Liver (tissue), 9 donors: ENCODE measurements around the gene SPAG9. TPM values are rescaled to one million over a fixed set of nuclear protein-coding genes. Genes with fewer than 3 reads are reported as not detected.

Source experiments
- DNase-seq: peaks from one replicate; pipeline ENCODE4 v3.0.0-alpha.2; 2017; ENCODE audit warnings: low spot score
- H3K27ac ChIP-seq, 2 donors: one replicate each; pipeline ENCODE4 v1.7.0; 2013; ENCODE audit warnings: inconsistent platforms in 2 of 2, low read length in 2 of 2, control low read depth in 1 of 2, low read depth in 1 of 2, mild to moderate bottlenecking in 1 of 2
- H3K27me3 ChIP-seq, 4 donors: one replicate each; pipeline versions ENCODE4 v1.6.1 to v1.7.0; 2013; ENCODE audit warnings: low read length in 3 of 4, inconsistent platforms in 1 of 4, mild to moderate bottlenecking in 1 of 4, moderate library complexity in 1 of 4; ENCODE audit not compliant: control insufficient read depth in 4 of 4, insufficient read depth in 4 of 4
- H3K36me3 ChIP-seq, 4 donors: one replicate each; pipeline versions ENCODE4 v1.6.1 to v1.7.0; 2013; ENCODE audit warnings: low read length in 3 of 4, mild to moderate bottlenecking in 3 of 4, low read depth in 1 of 4, moderate library complexity in 1 of 4; ENCODE audit not compliant: control insufficient read depth in 4 of 4, insufficient read depth in 3 of 4
- H3K4me1 ChIP-seq, 4 donors: one replicate each; pipeline versions ENCODE4 v1.6.1 to v1.7.0; 2013; ENCODE audit warnings: low read length in 3 of 4, mild to moderate bottlenecking in 3 of 4, moderate library complexity in 1 of 4; ENCODE audit not compliant: control insufficient read depth in 4 of 4, insufficient read depth in 4 of 4
- H3K4me3 ChIP-seq, 3 donors: one replicate each; pipeline versions ENCODE4 v1.6.1 to v1.7.0; 2013; ENCODE audit warnings: low read length in 3 of 3, control low read depth in 1 of 3, low read depth in 1 of 3, mild to moderate bottlenecking in 1 of 3
- H3K9ac ChIP-seq, 2 donors: one replicate each; pipeline ENCODE4 v1.7.0; 2013; ENCODE audit warnings: low read length in 2 of 2, mild to moderate bottlenecking in 2 of 2, moderate library complexity in 2 of 2, control low read depth in 1 of 2, low read depth in 1 of 2
- H3K9me3 ChIP-seq, 4 donors: one replicate each; pipeline versions ENCODE4 v1.6.1 to v1.7.0; 2013; ENCODE audit warnings: low read length in 3 of 4; ENCODE audit not compliant: control insufficient read depth in 4 of 4
- ATF3 ChIP-seq: IDR thresholded peaks from 2 replicates; pipeline ENCODE4 v1.6.1; 2016; ENCODE audit warnings: antibody characterized with exemption
- CTCF ChIP-seq: fragments of 150-350 bp; IDR thresholded peaks from 2 replicates; pipeline ENCODE4 v1.5.1; 2017; ENCODE audit warnings: improper control_type of control experiment, low read depth, low read length; ENCODE audit not compliant: missing input control
- EGR1 ChIP-seq, 2 donors: IDR thresholded peaks; 2 replicates each; pipeline ENCODE4 v1.6.1; 2016 to 2018; ENCODE audit warnings: antibody characterized with exemption in 2 of 2, low read depth in 2 of 2
- FOXA1 ChIP-seq: IDR thresholded peaks from 2 replicates; pipeline ENCODE4 v1.6.1; 2016; ENCODE audit warnings: antibody characterized with exemption
- FOXA2 ChIP-seq: IDR thresholded peaks from 2 replicates; pipeline ENCODE4 v1.6.1; 2016; ENCODE audit warnings: antibody characterized with exemption
- GABPA ChIP-seq, 2 donors: IDR thresholded peaks in 1 of 2; conservative IDR thresholded peaks in 1 of 2; 2 replicates each; pipeline ENCODE4 v1.6.1; 2016; ENCODE audit warnings: antibody characterized with exemption in 2 of 2, mild to moderate bottlenecking in 1 of 2, moderate library complexity in 1 of 2
- HNF4A ChIP-seq, 2 donors: conservative IDR thresholded peaks; 2 replicates each; pipeline ENCODE4 v1.6.1; 2016; ENCODE audit warnings: antibody characterized with exemption in 2 of 2, mild to moderate bottlenecking in 2 of 2
- HNF4G ChIP-seq: IDR thresholded peaks from 2 replicates; pipeline ENCODE4 v1.6.1; 2016; ENCODE audit warnings: antibody characterized with exemption
- JUND ChIP-seq, 2 donors: IDR thresholded peaks; 2 replicates each; pipeline ENCODE4 v1.6.1; 2016; ENCODE audit warnings: antibody characterized with exemption in 2 of 2
- NR2F2 ChIP-seq: IDR thresholded peaks from 2 replicates; pipeline ENCODE4 v1.6.1; 2016; ENCODE audit warnings: antibody characterized with exemption
- REST ChIP-seq: IDR thresholded peaks from 2 replicates; pipeline ENCODE4 v1.6.1; 2016; ENCODE audit warnings: antibody characterized with exemption, mild to moderate bottlenecking
- RXRA ChIP-seq, 2 donors: IDR thresholded peaks; 2 replicates each; pipeline ENCODE4 v1.6.1; 2017 to 2018; ENCODE audit warnings: antibody characterized with exemption in 2 of 2, mild to moderate bottlenecking in 1 of 2
- SP1 ChIP-seq: IDR thresholded peaks from 2 replicates; pipeline ENCODE4 v1.6.1; 2018; ENCODE audit warnings: antibody characterized with exemption, mild to moderate bottlenecking
- TAF1 ChIP-seq: conservative IDR thresholded peaks from 2 replicates; pipeline ENCODE4 v1.6.1; 2016; ENCODE audit warnings: antibody characterized with exemption, mild to moderate bottlenecking
- YY1 ChIP-seq: IDR thresholded peaks from 2 replicates; pipeline ENCODE4 v1.6.1; 2016; ENCODE audit warnings: antibody characterized with exemption, mild to moderate bottlenecking
- ZBTB33 ChIP-seq: IDR thresholded peaks from 2 replicates; pipeline ENCODE4 v1.6.1; 2016; ENCODE audit warnings: antibody characterized with exemption
- WGBS: extraction: QIAGEN DNeasy Blood & Tissue Kit; methylation state at CpG from one replicate; pipeline ENCODE4 v1.1.7; 2013; 5-methylcytosine and 5-hydroxymethylcytosine counted together
- polyA plus RNA-seq, 2 donors: library from polyadenylated mRNA; stranded (reverse) in 1 of 2; unstranded in 1 of 2; fragments of 200-250 nt in 1 of 2; fragments of >200 nt in 1 of 2; fragmentation: Nextera tagmentation in 1 of 2; extraction: Ambion mirVana in 1 of 2; gene quantifications; one replicate each; pipeline versions ENCODE4 v1.2.1 to v1.2.3, GENCODE V29; 2013 to 2015
- total RNA-seq, 2 donors: library from RNA; depleted of rRNA; stranded (reverse); fragments of >200 nt; gene quantifications; one replicate each; pipeline ENCODE4 v1.2.3, GENCODE V29; 2014
- donor health status: healthy.
- donor health status: healthy.
- donor health status: healthy.
- donor health status: healthy.
- donor health status: healthy.

Gene SPAG9
- total and polyA plus RNA-seq, 4 donors = 12.0 to 94.0 (median 18.4) TPM

- Histone ChIP-seq H3K27me3 (no peaks in the 10 kb centered on the region), H3K36me3 (peaks cover 0 to 36% (median 3%) of the 10 kb centered on the region in 4 donors), H3K4me3 (no peak overlapping the region), H3K27ac (no peak overlapping the region), H3K9ac (no peak overlapping the region), H3K4me1 (peaks cover 2 to 28% (median 12%) of the 10 kb centered on the region in 4 donors), H3K9me3 (no peaks in the 10 kb centered on the region)
- no peak for DNase-seq
- TF ChIP-seq REST = no peak
- no peak for TF ChIP-seq EGR1 (IDR thresholded peaks at IDR 0.05; ENCODE audit: low read depth in 2 of 2)
- no peak for TF ChIP-seq NR2F2
- no peak for TF ChIP-seq FOXA1
- TF ChIP-seq CTCF = no peak
- TF ChIP-seq HNF4A (conservative IDR thresholded peaks at IDR 0.05) = no peak
- no peak for TF ChIP-seq ATF3
- no peak for TF ChIP-seq JUND (IDR thresholded peaks at IDR 0.05)
- no peak for TF ChIP-seq RXRA (IDR thresholded peaks at IDR 0.05)
- no peak for TF ChIP-seq ZBTB33
- TF ChIP-seq GABPA (IDR thresholded peaks at IDR 0.05 in 1 of 2, conservative IDR thresholded peaks at IDR 0.05 in 1 of 2) = no peak
- TF ChIP-seq HNF4G = no peak
- no peak for TF ChIP-seq YY1
- no peak for TF ChIP-seq TAF1
- TF ChIP-seq FOXA2 = no peak
- no peak for TF ChIP-seq SP1
- WGBS = 92% methylated on average over 3 of the region's 3 CpGs
Measured at GRCh38 chr17:50966163-50966666, 154.5 kb downstream of the SPAG9 start.

- H3K27ac ChIP-seq = no peak overlapping the region
Measured at GRCh38 chr17:50963139-50963538, 157.5 kb downstream of the SPAG9 start.

More at GRCh38 chr17:50963139-50963538, 157.5 kb downstream of the SPAG9 start:
- no peaks in the 10 kb centered on the region for H3K9me3 ChIP-seq
- no peak for DNase-seq
- no peaks in the 10 kb centered on the region for H3K27me3 ChIP-seq
- H3K4me1 ChIP-seq = peaks cover 2 to 15% (median 8%) of the 10 kb centered on the region in 4 donors
- peaks cover 0 to 27% (median 5%) of the 10 kb centered on the region in 4 donors for H3K36me3 ChIP-seq
- no peak overlapping the region for H3K4me3 ChIP-seq
- 50% methylated on average over 2 of the region's 2 CpGs for WGBS
- TF ChIP-seq CTCF (no peak), RXRA (IDR thresholded peaks at IDR 0.05) (peak in 1 of 2 donors; percentile 27)
- H3K9ac ChIP-seq = no peak overlapping the region
